GM12873 (cell line): Measurements from ENCODE around the gene SRP9.

Experiments
- CTCF ChIP-seq: IDR thresholded peaks from 2 replicates; pipeline ENCODE4 v1.5.1; 2012; ENCODE audit warnings: low read depth, mild to moderate bottlenecking, moderate library complexity, low read length, control low read depth; ENCODE audit not compliant: insufficient read depth; ENCODE audit errors: missing control alignments

Gene SRP9

GRCh38 chr1:225772848-225773247 is 4.8 kb upstream of the SRP9 start:
- TF ChIP-seq CTCF, result no peak

- TF ChIP-seq CTCF, result no peak
Measured at GRCh38 chr1:225774281-225775147, 3.1 kb upstream of the SRP9 start.

- TF ChIP-seq CTCF, result no peak
Measured at GRCh38 chr1:225776294-225776693, 1.3 kb upstream of the SRP9 start.

GRCh38 chr1:225777058-225777582 is 506 bp upstream of the SRP9 start:
- TF ChIP-seq CTCF, result no peak

- no peak for TF ChIP-seq CTCF
Measured at GRCh38 chr1:225778337-225778669, 677 bp downstream of the SRP9 start.

- TF ChIP-seq CTCF, result no peak
Measured at GRCh38 chr1:225780134-225780533, 2.5 kb downstream of the SRP9 start.

GRCh38 chr1:225780630-225781029 is 3.0 kb downstream of the SRP9 start:
- no peak for TF ChIP-seq CTCF
